Urinary bladder (tissue), 4 donors: ENCODE results near the gene TAS2R10. TPM values are rescaled to one million over a fixed set of nuclear protein-coding genes. Genes with fewer than 3 reads are reported as not detected.
"Not testable (repeated sequence)": the region's sequence is repeated elsewhere in the genome, so short reads cannot be mapped to it uniquely, and the experiment has no call there.

Experiments
- DNase-seq: peaks from one replicate; pipeline ENCODE4 v3.0.0-alpha.2; 2015; ENCODE audit errors: extremely low spot score
- H3K27ac ChIP-seq: one replicate; pipeline ENCODE4 v1.5.1; 2013; ENCODE audit warnings: low read depth, mild to moderate bottlenecking, moderate library complexity
- H3K36me3 ChIP-seq: one replicate; pipeline ENCODE4 v1.6.1; 2013; ENCODE audit warnings: mild to moderate bottlenecking, moderate library complexity; ENCODE audit not compliant: insufficient read depth
- H3K4me1 ChIP-seq: one replicate; pipeline ENCODE4 v1.6.1; 2013; ENCODE audit warnings: mild to moderate bottlenecking, moderate library complexity; ENCODE audit not compliant: insufficient read depth
- H3K4me3 ChIP-seq: one replicate; pipeline ENCODE4 v1.5.1; 2013; ENCODE audit warnings: low read depth, low read length
- WGBS: extraction: QIAGEN DNeasy Blood & Tissue Kit; methylation state at CpG from one replicate; pipeline ENCODE4 v1.1.7; 2013; 5-methylcytosine and 5-hydroxymethylcytosine counted together
- polyA plus RNA-seq: library from polyadenylated mRNA; stranded (reverse); fragments of 200-250 nt; gene quantifications from one replicate; pipeline ENCODE4 v1.2.3, GENCODE V29; 2013
- small RNA-seq: library from RNA; depleted of rRNA; stranded (forward); fragments of <200 nt; gene quantifications from one replicate; pipeline ENCODE3, GENCODE V24; 2014
- total RNA-seq: library from RNA; depleted of rRNA; stranded (reverse); fragments of >200 nt; gene quantifications from one replicate; pipeline ENCODE4 v1.2.3, GENCODE V29; 2014
- donor health status: healthy with polysubstance abuse.
- donor health status: healthy.

Gene TAS2R10
- total and polyA plus RNA-seq, 2 donors, result 7.8 TPM; not detected in 1

DNA sequence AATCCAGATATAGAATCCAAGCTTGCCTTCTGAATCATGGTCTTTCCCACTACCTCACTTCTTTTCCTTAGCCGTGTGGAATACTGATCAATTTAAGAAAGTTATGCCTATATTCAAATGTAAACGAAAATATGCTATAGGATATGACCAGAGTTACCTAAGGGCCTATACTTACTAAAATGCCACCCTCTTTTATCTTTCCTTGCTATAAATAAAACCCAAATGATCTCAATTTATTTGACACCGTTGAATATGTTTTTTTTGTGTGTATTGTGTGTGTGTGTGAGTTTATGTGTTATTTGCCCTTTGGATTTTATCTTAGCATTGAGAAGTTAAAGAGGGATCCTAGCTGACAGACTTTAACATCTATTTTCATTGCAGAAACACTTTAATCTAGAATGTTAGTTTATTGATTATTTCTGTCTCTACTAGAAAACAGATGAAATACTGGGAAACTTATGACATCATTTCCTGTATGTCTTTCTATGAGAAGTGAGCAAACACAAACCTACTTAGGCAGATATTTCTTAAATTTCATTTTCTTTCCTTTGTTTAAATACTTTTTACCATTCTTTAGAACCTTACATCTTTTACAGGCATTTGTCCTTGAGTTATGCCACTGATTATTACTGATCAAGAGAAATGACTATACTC, 14.1 kb downstream of the TAS2R10 start:
- H3K4me1 ChIP-seq, result no peaks in the 10 kb centered on the region
- WGBS, result 82% methylated on average over 3 of the region's 3 CpGs
- no peaks in the 10 kb centered on the region for H3K36me3 ChIP-seq
- no peak for DNase-seq
- H3K27ac ChIP-seq, result no peak overlapping the region
- H3K4me3 ChIP-seq, result no peak overlapping the region

DNA sequence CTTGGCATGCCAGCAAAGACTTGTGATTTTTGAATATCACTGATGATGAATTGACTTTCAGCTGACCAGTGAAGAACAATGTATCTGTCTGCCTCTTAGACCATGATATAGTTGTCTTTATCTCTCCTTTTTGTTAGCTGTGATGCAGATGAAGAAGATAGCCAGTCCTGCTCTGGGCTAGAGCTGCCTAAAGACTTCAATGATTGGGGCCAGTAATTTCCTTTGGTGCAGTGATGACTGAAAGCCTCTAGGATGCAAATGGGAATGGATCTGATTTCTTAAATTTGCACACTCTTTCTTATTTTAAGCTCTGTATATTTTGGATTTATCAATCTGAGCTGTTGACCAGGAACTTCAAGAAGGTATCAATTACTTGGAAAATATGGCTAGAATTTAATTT, 16.1 kb downstream of the TAS2R10 start, which contains the start of gene TAS2R9:
Gene TAS2R9 (minus strand): TSS at position 101 of the 400 bp plus-strand sequence. CDS start 93 bp downstream, at position 8.
- Histone ChIP-seq H3K4me1 (no peaks in the 10 kb centered on the region), H3K4me3 (no peak within 1 kb of the TSS), H3K36me3 (no peaks in the 10 kb centered on the region), H3K27ac (no peak within 1 kb of the TSS)
- no peak for DNase-seq

DNA sequence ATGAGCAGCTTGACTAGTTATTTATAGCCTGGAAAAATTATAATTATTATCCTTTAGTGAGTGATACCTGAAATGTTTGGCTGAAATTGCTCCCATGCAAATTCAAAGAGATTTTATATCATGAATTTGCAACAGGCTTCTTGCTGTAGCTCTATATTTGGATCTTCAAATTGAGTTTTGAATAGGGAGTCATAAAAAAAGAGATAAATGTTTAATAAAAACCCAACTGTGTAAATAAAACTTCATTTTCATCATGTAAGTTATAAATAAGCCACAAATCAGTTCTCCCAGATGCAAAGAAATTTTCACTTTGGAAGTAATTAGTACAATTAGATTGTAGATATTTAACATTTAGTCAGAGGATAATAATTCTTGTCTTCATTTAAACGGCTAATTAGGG, 19.0 kb downstream of the TAS2R10 start, which contains the start of gene TAS2R8:
Gene TAS2R8 (minus strand): TSS at position 101 of the 400 bp plus-strand sequence. CDS start 306 bp downstream, outside the sequence.
- no peak within 1 kb of the TSS for H3K27ac ChIP-seq
- no peak for DNase-seq
- WGBS, result 74% methylated on average over 1 of the region's 1 CpG
- H3K36me3 ChIP-seq, result no peaks in the 10 kb centered on the region
- no peak within 1 kb of the TSS for H3K4me3 ChIP-seq
- H3K4me1 ChIP-seq, result no peaks in the 10 kb centered on the region

DNA sequence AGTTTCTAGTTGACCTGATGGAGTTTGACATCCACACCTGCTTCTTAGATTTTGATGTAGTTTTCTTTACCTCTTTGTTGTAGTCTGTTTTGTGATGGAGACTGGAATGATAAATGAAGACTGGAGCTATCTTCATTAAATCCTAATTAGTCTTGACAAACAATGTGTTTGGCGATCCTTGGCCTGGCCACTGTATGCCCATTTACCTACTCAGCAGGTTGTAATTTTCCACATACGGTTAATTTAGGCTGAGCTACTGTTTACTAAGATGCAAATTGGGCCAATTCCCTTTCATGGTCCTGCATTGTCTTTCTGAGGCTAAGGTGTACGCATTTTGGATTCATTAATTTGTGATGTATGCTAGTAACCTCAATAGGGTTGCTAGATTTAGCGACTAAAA, 23.6 kb downstream of the TAS2R10 start, which contains the start of gene TAS2R7:
Gene TAS2R7 (minus strand): TSS at position 41 of the 400 bp plus-strand sequence. CDS start 57 bp downstream, outside the sequence.
- no peak within 1 kb of the TSS for H3K27ac ChIP-seq
- H3K36me3 ChIP-seq, result no peaks in the 10 kb centered on the region
- DNase-seq, result no peak
- H3K4me1 ChIP-seq, result no peaks in the 10 kb centered on the region
- no peak within 1 kb of the TSS for H3K4me3 ChIP-seq
- WGBS, result 48% methylated on average over 4 of the region's 4 CpGs

DNA sequence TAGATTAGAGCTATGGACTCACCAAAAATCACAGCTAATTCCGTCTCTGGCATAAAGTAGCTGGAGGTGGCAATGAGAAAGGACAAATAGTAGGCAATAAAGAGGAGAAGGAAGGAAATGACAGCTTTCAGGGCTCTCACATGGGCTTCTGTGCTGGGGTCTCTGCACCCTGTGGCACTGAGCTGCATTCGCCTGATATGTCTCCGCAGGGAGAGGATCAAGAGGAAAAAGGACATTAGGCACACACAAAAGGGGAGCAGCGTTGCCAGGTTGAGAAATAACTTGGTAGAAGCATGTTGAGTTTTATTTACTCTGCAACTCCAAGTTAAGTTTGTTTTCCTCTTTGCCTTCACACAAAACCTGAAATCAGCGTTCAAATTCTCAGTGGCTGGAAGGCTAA, 24.4 kb downstream of the TAS2R10 start:
- Histone ChIP-seq H3K27ac (no peak overlapping the region), H3K4me1 (no peaks in the 10 kb centered on the region), H3K36me3 (no peaks in the 10 kb centered on the region), H3K4me3 (no peak overlapping the region)
- DNase-seq, result no peak
- 45% methylated on average over 5 of the region's 5 CpGs for WGBS

DNA sequence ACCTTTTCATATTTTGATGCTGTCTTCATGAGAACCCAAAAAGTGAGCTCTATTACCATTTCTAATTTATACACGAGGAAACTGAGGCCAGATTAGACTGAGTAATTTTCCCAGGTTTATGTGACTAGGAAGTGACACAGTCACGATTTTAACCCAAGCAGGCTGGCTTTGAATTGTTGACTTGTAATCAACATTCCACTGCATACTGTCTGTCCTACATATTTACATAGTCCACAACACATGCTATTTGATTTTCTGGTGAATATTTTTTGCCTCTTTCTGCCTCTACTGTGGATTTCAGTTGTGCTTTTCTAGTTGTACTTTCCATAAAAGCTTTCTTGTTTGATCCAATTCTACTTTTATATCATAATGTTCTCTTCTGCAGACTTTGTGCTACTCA, 31.9 kb downstream of the TAS2R10 start:
- WGBS, result 55% methylated on average over 2 of the region's 2 CpGs
- no peak for DNase-seq
- Histone ChIP-seq H3K4me1 (no peaks in the 10 kb centered on the region), H3K36me3 (no peaks in the 10 kb centered on the region), H3K4me3 (no peak overlapping the region), H3K27ac (no peak overlapping the region)

DNA sequence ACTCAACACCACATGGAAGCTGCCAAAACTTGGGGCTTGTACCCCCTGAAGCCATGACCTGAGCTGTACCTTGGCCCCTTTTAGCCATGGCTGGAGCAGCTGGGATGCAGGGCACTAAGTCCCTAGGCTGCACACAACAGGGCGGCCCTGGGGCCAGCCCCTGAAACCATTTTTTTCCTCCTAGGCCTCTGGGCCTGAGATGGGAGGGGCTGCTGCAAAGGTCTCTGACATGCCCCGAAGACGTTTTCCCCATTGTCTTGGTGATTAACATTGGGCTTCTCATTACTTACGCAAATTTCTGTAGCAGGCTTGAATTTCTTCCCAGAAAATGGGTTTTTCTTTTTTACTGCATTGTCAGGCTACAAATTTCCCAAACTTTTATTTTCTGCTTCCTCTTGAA, 34.4 kb downstream of the TAS2R10 start:
- H3K27ac ChIP-seq, H3K36me3 ChIP-seq, DNase-seq, H3K4me3 ChIP-seq, H3K4me1 ChIP-seq: not testable (repeated sequence)
- WGBS, result 88% methylated on average over 4 of the region's 4 CpGs

DNA sequence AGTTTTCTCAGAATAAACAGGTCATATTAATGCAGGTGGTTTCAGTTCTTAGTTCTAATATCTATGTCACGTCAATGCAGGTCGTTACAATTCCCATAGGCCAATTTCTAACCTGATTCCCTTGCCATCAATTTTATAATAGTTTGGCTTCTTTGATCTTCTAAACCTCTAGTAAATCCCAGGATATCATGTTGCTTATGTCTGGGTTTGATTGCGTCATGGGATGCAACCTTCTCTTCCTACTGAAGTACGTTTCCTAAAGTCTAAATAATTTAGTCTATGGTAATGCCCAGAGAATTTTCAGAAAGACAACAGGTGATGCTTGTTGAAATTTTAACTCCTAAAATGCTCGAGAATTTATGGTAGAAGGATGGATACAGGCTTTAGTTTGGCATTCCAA, 42.9 kb downstream of the TAS2R10 start:
- no peak overlapping the region for H3K4me3 ChIP-seq
- whole genome bisulfite sequencing, result 37% methylated on average over 5 of the region's 5 CpGs
- no peaks in the 10 kb centered on the region for H3K36me3 ChIP-seq
- H3K4me1 ChIP-seq, result no peaks in the 10 kb centered on the region
- DNase-seq, result no peak
- H3K27ac ChIP-seq, result no peak overlapping the region

DNA sequence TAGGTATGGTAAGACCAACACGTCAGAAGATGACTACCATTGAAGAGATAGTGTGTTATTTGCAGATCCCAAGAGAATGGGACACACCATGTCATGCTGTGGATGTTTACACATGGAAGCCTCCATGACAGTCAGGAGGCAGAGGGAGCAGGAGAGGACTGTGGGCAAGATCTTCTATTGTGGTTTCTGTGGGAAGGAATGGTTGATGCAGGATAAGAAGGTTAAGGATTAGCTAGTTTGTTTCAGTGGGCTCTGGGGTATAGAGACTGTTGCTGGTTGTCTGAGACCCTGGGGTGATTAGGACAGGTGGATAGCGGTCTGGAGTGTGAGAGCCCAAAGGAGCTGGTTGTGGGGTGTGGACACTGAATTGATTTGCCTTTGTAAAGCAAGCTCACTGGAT, 47.1 kb downstream of the TAS2R10 start:
- Histone ChIP-seq H3K4me3 (no peak overlapping the region), H3K27ac (no peak overlapping the region), H3K4me1 (no peaks in the 10 kb centered on the region), H3K36me3 (no peaks in the 10 kb centered on the region)
- WGBS, result 86% methylated on average over 2 of the region's 2 CpGs
- no peak for DNase-seq

Small RNA genes lying within 50 kb of the gene (small RNA-seq; reads per million reads assigned to genes)
- not detected for gene PRR4

Other genes with a start within 250 kb of the TAS2R10 start
- gene MAGOHB, start 212.7 kb downstream of the TAS2R10 start, total RNA-seq, result 49.6 TPM
- 18.0 TPM for gene MAGOHB, start 212.7 kb downstream of the TAS2R10 start, polyA plus RNA-seq
- 5.0 TPM for gene STYK1, start 152.3 kb downstream of the TAS2R10 start, total RNA-seq
- gene STYK1, start 152.3 kb downstream of the TAS2R10 start, polyA plus RNA-seq, result 1.1 TPM
- gene YBX3, start 103.0 kb downstream of the TAS2R10 start, total RNA-seq, result 100.0 TPM
- 523 TPM for gene YBX3, start 103.0 kb downstream of the TAS2R10 start, polyA plus RNA-seq
- gene TAS2R7, start 23.7 kb downstream of the TAS2R10 start, total RNA-seq, result not detected
- not detected for gene TAS2R7, start 23.7 kb downstream of the TAS2R10 start, polyA plus RNA-seq
- gene TAS2R8, start 19.1 kb downstream of the TAS2R10 start, total RNA-seq, result 0.58 TPM
- not detected for gene TAS2R8, start 19.1 kb downstream of the TAS2R10 start, polyA plus RNA-seq
- 0.37 TPM for gene TAS2R9, start 16.2 kb downstream of the TAS2R10 start, total RNA-seq
- not detected for gene TAS2R9, start 16.2 kb downstream of the TAS2R10 start, polyA plus RNA-seq
- gene PRR4, start 23.1 kb upstream of the TAS2R10 start, total RNA-seq, result 4.4 TPM
- gene PRR4, start 23.1 kb upstream of the TAS2R10 start, polyA plus RNA-seq, result 2.0 TPM
- 103 TPM for gene PRH1, start 57.9 kb upstream of the TAS2R10 start, total RNA-seq
- gene PRH1, start 57.9 kb upstream of the TAS2R10 start, polyA plus RNA-seq, result 4.5 TPM
- 14.3 TPM for gene TAS2R13, start 83.2 kb upstream of the TAS2R10 start, total RNA-seq
- gene TAS2R13, start 83.2 kb upstream of the TAS2R10 start, polyA plus RNA-seq, result not detected
- gene PRH2, start 102.9 kb upstream of the TAS2R10 start, total RNA-seq, result not detected
- gene PRH2, start 102.9 kb upstream of the TAS2R10 start, polyA plus RNA-seq, result not detected
- 20.3 TPM for gene TAS2R14, start 112.9 kb upstream of the TAS2R10 start, total RNA-seq
- gene TAS2R14, start 112.9 kb upstream of the TAS2R10 start, polyA plus RNA-seq, result 1.2 TPM
- 20.0 TPM for gene TAS2R50, start 160.6 kb upstream of the TAS2R10 start, total RNA-seq
- not detected for gene TAS2R50, start 160.6 kb upstream of the TAS2R10 start, polyA plus RNA-seq
- gene TAS2R20, start 171.9 kb upstream of the TAS2R10 start, total RNA-seq, result 23.7 TPM
- 0.22 TPM for gene TAS2R20, start 171.9 kb upstream of the TAS2R10 start, polyA plus RNA-seq
- gene TAS2R19, start 196.3 kb upstream of the TAS2R10 start, total RNA-seq, result 24.5 TPM
- gene TAS2R19, start 196.3 kb upstream of the TAS2R10 start, polyA plus RNA-seq, result 0.24 TPM
- gene TAS2R31, start 205.0 kb upstream of the TAS2R10 start, total RNA-seq, result 27.1 TPM
- 0.15 TPM for gene TAS2R31, start 205.0 kb upstream of the TAS2R10 start, polyA plus RNA-seq
- 11.7 TPM for gene TAS2R46, start 235.9 kb upstream of the TAS2R10 start, total RNA-seq
- gene TAS2R46, start 235.9 kb upstream of the TAS2R10 start, polyA plus RNA-seq, result not detected